ES-I3 (cell line): ENCODE measurements around the gene NUDCD3.

Source experiments
- H3K36me3 ChIP-seq: 2 replicates; pipeline ENCODE4 v1.6.1; 2013; ENCODE audit warnings: mild to moderate bottlenecking, low read length, control low read depth, moderate library complexity; ENCODE audit not compliant: insufficient read depth
- H3K4me1 ChIP-seq: 2 replicates; pipeline ENCODE4 v1.6.1; 2013; ENCODE audit warnings: mild to moderate bottlenecking, control low read depth, low read length; ENCODE audit not compliant: insufficient read depth
- H3K9ac ChIP-seq: 2 replicates; pipeline ENCODE4 v1.6.1; 2013; ENCODE audit warnings: low read depth, mild to moderate bottlenecking, low read length, moderate library complexity
- H3K9me3 ChIP-seq: 2 replicates; pipeline ENCODE4 v1.6.1; 2013; ENCODE audit warnings: mild to moderate bottlenecking, low read length, moderate library complexity; ENCODE audit not compliant: control insufficient read depth, insufficient read depth

The NUDCD3 gene

GRCh38 chr7:44505595-44505994, 15.1 kb upstream of the NUDCD3 start:
- Histone ChIP-seq H3K4me1 (no peaks in the 10 kb centered on the region), H3K9ac (no peak overlapping the region), H3K36me3 (no peaks in the 10 kb centered on the region), H3K9me3 (peaks cover 3% of the 10 kb centered on the region; the same call in 1 of the 2 replicates)

- H3K4me1 ChIP-seq = no peaks in the 10 kb centered on the region
- H3K9me3 ChIP-seq = no peaks in the 10 kb centered on the region
- H3K36me3 ChIP-seq = no peaks in the 10 kb centered on the region
- no peak overlapping the region for H3K9ac ChIP-seq
Observed at GRCh38 chr7:44498230-44498954, 7.9 kb upstream of the NUDCD3 start.

- no peaks in the 10 kb centered on the region for H3K4me1 ChIP-seq
- no peak overlapping the region for H3K9ac ChIP-seq
- no peaks in the 10 kb centered on the region for H3K9me3 ChIP-seq
- no peaks in the 10 kb centered on the region for H3K36me3 ChIP-seq
Observed at GRCh38 chr7:44497155-44498027, 6.9 kb upstream of the NUDCD3 start.

- no peaks in the 10 kb centered on the region for H3K36me3 ChIP-seq
- H3K9ac ChIP-seq = no peak overlapping the region
- H3K4me1 ChIP-seq = no peaks in the 10 kb centered on the region
- no peaks in the 10 kb centered on the region for H3K9me3 ChIP-seq
Observed at GRCh38 chr7:44496385-44496784, 5.9 kb upstream of the NUDCD3 start.

- Histone ChIP-seq H3K9me3 (no peaks in the 10 kb centered on the region), H3K9ac (no peak overlapping the region), H3K4me1 (no peaks in the 10 kb centered on the region), H3K36me3 (no peaks in the 10 kb centered on the region)
Observed at GRCh38 chr7:44494960-44495359, 4.5 kb upstream of the NUDCD3 start.

- Histone ChIP-seq H3K9ac (peak overlapping the region; percentile 74), H3K9me3 (no peaks in the 10 kb centered on the region), H3K4me1 (peaks cover 4% of the 10 kb centered on the region; the same call in 1 of the 2 replicates), H3K36me3 (no peaks in the 10 kb centered on the region; the same call in 1 of the 2 replicates)
Observed at GRCh38 chr7:44491229-44491628, 771 bp upstream of the NUDCD3 start.

GRCh38 chr7:44489955-44490350, 505 bp downstream of the NUDCD3 start:
- H3K4me1 ChIP-seq = peaks cover 4% of the 10 kb centered on the region; the same call in 1 of the 2 replicates
- no peaks in the 10 kb centered on the region for H3K9me3 ChIP-seq

GRCh38 chr7:44488955-44489354, 1.5 kb downstream of the NUDCD3 start:
- H3K36me3 ChIP-seq = peaks cover 8% of the 10 kb centered on the region
- no peaks in the 10 kb centered on the region for H3K9me3 ChIP-seq
- H3K4me1 ChIP-seq = peaks cover 4% of the 10 kb centered on the region; the same call in 1 of the 2 replicates
- peak overlapping the region; percentile 74; the same call in 1 of the 2 replicates for H3K9ac ChIP-seq

More at GRCh38 chr7:44489955-44490350, 505 bp downstream of the NUDCD3 start:
- Histone ChIP-seq H3K9ac (peak overlapping the region; percentile 74), H3K36me3 (no peaks in the 10 kb centered on the region; the same call in none of the 2 replicates)

- Histone ChIP-seq H3K36me3 (peaks cover 9% of the 10 kb centered on the region), H3K9ac (no peak overlapping the region), H3K9me3 (no peaks in the 10 kb centered on the region; the same call in 1 of the 2 replicates), H3K4me1 (peaks cover 4% of the 10 kb centered on the region; the same call in 1 of the 2 replicates)
Observed at GRCh38 chr7:44486693-44487092, 3.8 kb downstream of the NUDCD3 start.

- peaks cover 9% of the 10 kb centered on the region for H3K36me3 ChIP-seq
- no peak overlapping the region for H3K9ac ChIP-seq
- H3K4me1 ChIP-seq = peaks cover 4% of the 10 kb centered on the region; the same call in 1 of the 2 replicates
- no peaks in the 10 kb centered on the region; the same call in 1 of the 2 replicates for H3K9me3 ChIP-seq
Observed at GRCh38 chr7:44486001-44486400, 4.5 kb downstream of the NUDCD3 start.

- H3K36me3 ChIP-seq = peaks cover 11% of the 10 kb centered on the region
- peaks cover 4% of the 10 kb centered on the region; the same call in 1 of the 2 replicates for H3K4me1 ChIP-seq
- H3K9me3 ChIP-seq = no peaks in the 10 kb centered on the region; the same call in 1 of the 2 replicates
Observed at GRCh38 chr7:44484482-44485313, 5.8 kb downstream of the NUDCD3 start.

GRCh38 chr7:44482502-44483485, 7.7 kb downstream of the NUDCD3 start:
- Histone ChIP-seq H3K9me3 (no peaks in the 10 kb centered on the region; the same call in 1 of the 2 replicates), H3K9ac (no peak overlapping the region), H3K36me3 (peaks cover 12% of the 10 kb centered on the region), H3K4me1 (no peaks in the 10 kb centered on the region)

More at GRCh38 chr7:44484482-44485313, 5.8 kb downstream of the NUDCD3 start:
- H3K9ac ChIP-seq = no peak overlapping the region

GRCh38 chr7:44477938-44478337, 12.5 kb downstream of the NUDCD3 start:
- Histone ChIP-seq H3K36me3 (peaks cover 15% of the 10 kb centered on the region), H3K4me1 (no peaks in the 10 kb centered on the region)

More at GRCh38 chr7:44477938-44478337, 12.5 kb downstream of the NUDCD3 start:
- H3K9me3 ChIP-seq = no peaks in the 10 kb centered on the region
- no peak overlapping the region for H3K9ac ChIP-seq
